GM21423 (cell line): ENCODE data around the gene ACBD5.
"Not testable (repeated sequence)": the region's sequence is repeated elsewhere in the genome, so short reads cannot be mapped to it uniquely, and the experiment has no call there.

Source experiments
- ATAC-seq: cut with Tn5 transposase; IDR thresholded peaks from one replicate; pipeline ENCODE4 v1.9.1; 2021; ENCODE audit warnings: mild to moderate bottlenecking, moderate library complexity; ENCODE audit not compliant: unreplicated experiment

Gene ACBD5

DNA sequence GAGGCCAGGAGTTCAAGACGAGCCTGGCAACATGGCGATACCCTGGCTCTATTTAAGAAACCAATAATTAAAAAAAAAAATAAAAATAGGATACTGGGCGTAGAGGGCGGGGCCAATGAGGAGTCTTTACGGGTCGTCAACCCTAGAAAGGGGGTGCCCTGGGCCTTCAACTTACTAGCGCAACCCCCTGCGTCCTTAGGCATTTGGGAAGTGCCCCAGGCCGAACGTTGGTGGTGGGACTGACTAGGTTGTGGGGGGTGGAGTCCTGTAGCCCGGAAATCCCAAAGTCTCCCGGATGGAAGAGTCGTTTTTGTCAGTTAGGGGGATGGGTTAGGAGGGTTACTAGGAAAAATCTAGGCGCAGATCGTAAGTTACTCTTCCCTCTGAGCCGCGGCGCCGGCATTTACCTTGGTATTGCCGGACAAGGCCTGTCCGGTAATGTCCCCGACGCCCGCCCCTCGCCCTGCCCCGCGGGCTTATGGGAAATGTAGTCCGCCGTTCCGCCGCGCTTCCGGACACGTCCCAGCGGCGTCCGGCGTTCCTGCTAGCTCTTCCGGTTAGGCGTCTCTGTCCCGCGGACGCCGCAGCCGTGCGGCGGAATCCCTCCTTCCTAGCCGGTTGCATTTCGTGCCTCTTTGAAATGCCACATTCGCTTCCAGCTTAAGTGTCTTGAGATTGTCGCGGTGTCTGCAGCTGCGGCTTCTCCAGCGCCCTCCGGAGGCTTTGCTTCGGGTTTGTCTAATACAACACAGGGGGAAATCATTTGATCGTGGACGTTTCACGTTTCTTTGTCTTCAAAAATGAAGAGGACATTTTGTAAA, 1.3 kb upstream of the ACBD5 start:
- ATAC-seq: peak; percentile 66

DNA sequence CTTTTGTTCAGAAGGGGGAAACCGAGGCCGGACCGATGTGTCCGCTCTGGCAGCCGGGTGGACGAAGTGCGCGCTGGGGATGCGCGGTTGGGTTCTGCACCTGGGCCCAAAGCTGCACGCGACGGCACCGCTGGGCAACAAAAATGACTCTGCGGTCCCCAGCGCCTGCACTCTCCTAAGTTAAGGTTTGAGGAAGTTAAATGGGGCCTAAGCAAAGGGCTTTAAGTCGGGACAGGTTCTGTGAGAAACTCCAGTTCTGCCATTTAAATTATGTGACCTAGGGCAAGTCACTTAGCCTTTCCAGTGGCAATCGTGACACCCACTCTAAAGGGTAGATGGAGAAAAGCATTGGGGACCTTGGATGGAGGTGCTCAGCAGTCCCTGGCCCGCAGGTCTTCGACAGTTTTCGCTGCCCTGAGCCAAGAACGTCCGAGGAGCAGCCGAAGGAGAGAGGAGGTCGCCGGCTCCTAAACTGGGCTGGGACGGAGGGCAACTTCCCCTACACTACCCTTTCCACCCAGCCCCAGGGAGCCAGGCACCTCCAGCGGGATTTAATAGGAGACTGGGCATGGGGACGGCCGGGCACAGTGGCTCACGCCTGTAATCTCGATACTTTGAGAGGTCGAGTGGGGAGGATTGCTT, 534 bp upstream of the ACBD5 start:
- ATAC-seq: peak; percentile 10

DNA sequence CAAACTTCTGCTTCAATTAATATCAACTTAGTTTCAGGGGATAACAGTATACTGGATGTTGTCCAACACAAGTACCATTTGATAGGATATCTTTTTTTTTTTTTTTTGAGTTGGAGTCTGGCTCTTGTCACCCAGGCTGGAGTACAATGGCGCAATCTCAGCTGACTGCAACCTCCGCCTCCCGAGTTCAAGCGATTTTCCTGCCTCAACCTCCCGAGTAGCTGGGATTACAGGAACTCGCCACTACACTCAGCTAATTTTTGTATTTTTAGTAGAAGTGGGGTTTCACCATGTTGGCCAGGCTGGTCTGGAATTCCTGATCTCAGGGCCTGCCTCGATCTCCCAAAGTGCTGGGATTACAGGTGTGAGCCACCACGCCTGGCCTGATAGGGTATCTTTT, 3.1 kb downstream of the ACBD5 start:
- not testable (repeated sequence) for ATAC-seq

DNA sequence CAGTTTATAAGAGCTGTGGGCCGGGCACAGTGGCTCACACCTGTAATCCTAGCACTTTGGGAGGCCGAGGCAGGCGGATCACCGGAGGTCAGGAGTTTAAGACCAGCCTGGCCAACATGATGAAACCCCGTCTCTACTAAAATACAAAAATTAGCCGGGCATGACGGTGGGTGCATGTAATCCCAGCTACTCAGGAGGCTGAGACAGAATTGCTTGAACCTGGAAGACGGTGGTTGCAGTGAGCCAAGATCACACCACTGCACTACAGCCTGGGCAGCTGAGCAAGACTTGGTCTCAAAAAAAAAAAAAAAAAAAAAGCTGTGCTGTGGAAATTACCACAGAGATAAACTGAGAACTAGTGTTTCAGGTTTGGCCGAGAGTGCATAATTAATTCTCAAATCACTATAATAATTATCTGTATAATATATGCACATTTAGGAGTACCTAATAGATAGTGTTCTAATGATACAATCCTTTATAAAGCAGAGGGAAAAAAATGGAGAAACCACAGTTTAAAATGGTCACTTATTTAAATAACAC, 3.9 kb downstream of the ACBD5 start:
- not testable (repeated sequence) for ATAC-seq

DNA sequence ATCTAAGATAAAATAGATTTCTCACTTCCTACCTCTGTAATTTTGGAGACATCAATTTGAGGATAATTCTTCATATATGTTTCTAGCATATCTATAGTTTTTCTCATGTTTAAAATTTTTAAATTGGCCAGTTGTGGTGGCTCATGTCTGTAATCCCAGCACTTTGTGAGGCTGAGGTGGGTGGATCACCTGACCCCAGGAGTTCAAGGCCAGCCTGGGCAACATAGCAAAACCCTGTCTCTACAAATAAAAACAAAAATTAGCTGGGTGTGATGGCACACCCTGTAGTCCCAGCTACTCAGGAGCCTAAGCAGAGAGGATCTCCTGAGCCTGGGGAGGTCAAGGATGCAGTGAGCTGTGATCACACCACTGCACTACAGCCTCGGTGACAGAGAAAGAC, 4.9 kb downstream of the ACBD5 start:
- ATAC-seq: no peak

DNA sequence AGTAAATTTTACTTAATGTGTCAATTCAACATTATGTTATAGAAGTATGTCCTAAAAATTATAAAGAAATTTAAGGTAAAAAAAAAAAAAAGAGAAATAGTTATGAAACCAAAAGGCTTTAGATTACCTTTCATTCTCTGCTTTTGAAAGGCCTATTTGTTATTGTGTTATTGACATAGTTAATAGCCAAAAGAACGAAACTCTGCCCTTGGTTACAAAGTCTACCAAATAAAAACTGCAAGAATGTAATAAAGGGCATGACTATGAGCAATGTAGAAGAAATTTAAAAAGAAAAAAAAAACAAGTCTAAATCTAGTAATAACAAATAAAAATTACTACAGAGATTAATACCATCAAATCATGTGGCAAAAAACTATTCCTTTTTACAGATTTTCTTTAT, 10.6 kb downstream of the ACBD5 start:
- ATAC-seq: no peak

DNA sequence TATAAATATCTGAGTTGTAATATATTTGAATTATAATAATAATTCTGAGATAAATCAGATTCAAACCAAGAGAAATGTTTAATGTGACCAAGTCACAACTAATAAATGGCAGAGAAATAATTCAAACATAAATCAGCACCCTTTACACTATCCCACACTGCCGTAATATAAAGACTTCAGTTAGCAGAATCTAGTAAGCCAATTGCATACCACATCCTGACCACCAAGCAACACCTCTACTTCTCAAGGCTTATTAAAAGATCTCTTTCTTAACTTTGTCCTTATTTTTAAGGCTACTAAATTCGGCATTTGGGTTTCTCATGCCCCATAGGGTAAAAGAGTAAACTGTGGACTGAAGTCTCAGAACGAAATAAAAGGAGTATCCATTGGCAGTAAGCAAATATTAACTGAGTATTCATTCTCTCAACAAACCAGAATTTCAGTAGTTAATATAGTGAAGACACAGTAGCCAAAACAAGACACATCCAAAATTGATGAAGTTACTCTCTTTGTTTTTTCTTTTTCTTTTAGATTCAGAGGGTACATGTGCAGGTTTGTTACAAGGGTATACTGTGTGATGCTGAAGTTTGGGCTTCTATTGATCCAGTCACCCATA, 14.8 kb downstream of the ACBD5 start:
- ATAC-seq: no peak

DNA sequence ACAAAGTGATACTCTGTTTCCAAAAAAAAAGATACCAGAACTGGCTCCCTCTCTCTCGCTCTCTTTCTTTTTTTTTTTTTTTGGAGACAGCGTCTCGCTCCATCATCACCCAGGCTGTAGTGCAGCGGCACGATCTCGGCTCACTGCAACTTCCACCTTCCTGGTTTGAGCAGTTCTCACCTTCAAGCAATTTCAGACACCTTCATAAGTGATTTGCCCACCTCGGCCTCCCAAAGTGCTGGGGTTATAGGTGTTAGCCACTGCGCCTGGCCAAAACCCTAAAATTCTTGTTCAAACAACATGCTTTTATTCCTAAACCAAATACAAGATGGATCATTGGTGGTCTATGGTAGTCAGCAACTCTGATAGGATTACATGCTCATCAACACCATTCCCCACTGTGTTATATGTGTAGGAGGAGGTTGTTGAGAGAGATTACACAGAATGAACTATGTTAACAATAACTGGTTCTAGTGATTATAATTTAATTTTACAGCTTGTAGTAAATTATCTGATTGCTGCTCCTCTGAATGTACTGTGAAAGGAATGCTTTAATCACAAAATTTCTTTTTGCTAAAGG, 15.5 kb downstream of the ACBD5 start:
- no peak for ATAC-seq

DNA sequence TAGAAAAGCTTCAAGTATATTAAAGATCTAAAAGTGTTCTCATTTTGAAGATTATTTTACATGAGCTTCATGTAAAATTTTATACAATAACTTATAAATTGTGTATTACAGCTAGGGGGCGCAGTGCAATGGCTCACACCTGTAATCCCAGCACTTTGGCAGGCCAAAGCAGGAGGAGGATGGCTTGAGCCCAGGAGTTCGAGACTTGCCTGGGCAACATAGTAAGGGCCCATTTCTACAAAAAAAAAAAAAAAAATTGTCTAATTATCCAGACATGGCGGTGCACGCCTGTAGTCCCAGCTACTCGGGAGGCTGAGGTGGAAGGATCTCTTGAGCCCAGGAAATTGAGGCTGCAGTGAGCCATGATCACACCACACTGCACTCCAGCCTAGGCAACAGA, 16.6 kb downstream of the ACBD5 start:
- ATAC-seq: no peak

DNA sequence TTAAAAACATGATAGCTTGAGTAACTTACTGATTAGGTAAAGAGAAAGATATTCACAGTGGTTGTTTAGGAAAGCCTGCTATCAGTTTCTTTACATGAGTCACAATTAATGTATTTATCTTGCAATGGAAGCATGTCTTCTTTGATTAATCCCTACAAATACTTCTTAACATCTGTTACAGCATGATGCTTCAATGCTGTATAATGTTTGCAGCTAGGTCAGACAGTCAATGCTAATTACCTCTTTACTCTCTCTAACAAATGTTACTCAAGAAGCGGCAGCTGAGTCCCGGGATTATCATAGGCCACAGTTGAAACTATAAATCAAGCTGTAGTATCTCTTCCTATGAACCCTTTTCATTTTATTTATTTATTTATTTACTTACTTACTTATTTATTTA, 33.2 kb downstream of the ACBD5 start:
- ATAC-seq: no peak

DNA sequence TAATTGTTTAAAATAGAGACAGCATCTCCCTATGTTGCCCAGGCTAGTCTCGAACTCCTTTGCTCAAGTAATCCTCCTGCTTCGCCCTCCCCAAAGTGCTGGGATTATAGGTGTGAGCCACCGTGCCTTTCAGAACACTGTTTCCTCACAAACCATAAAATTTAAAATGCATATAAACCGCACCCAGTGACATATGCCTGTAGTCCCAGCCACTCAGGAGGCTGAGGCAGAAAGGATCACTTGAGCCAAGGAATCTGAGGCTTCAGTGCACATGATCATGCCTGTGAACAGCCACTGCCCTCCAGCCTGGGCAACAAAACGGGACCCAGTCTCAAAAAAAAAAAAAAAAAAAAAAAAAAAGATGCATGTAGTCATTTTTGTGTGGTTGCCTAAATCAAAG, 36.8 kb downstream of the ACBD5 start:
- ATAC-seq: no peak

DNA sequence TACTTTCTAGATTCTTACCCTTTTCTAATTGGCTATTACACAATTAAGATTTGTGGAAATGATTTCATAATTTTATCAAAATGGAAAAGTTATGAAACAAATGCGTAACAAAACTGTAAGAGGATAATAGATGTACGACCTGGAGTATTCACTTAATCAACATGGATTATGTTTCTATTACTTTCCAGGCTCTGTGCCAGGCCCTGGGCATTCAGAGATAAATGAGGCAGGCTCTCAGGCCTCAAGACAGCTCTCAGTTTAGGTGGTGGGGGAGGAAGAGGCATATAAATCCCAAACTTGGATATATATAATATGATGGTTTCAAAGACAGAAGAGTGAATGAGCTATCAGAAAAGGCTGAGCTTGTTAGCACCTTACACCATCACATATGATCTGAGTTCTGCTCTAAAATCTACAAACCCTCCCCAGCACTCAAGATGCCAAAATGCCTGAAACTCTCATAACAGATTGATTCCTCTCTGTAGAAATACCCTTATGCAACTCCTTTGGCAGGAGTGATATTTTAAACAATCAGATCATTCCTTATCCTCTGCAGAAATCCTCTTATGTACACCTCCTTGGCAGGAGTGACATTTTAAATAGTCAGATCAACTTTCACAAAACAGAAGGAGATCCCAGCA, 42.5 kb downstream of the ACBD5 start:
- ATAC-seq: no peak

DNA sequence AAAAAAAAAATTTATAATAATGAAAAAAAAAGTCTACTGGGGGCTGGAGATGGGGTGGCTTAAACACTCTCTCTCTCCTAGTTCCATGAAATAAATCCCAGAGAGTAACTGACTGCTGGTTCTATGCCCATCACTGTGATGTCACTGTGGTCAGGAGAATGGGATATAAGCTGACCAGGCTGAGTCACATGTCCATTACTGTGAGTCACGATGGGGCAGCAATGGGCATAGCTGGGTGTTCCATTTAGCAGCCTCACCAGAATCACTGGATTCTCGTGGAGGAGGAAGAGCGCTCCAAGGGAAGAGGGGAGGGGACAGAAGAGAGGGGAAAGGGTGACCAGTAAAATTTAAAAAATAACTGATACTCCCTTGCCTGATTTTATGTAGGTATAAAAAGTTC, 48.3 kb downstream of the ACBD5 start:
- no peak for ATAC-seq

DNA sequence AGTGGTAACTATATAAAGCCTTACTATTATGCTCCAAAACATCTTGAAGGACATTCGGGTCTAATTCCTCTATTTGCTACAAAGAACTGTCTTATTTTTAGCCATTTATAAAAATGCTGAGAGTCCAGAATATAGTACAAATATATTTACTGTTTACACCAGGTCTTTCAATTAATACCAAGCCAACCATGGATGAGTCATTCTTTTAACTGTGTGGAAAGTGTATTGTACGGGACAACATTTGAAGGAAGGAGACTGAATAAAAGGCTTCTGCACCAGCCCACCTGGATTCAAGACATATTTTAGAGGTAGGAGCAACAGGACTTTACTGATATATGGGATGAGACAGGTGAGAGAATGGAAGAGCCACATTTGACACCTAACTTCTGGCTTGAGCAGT, 50.1 kb downstream of the ACBD5 start:
- no peak for ATAC-seq

DNA sequence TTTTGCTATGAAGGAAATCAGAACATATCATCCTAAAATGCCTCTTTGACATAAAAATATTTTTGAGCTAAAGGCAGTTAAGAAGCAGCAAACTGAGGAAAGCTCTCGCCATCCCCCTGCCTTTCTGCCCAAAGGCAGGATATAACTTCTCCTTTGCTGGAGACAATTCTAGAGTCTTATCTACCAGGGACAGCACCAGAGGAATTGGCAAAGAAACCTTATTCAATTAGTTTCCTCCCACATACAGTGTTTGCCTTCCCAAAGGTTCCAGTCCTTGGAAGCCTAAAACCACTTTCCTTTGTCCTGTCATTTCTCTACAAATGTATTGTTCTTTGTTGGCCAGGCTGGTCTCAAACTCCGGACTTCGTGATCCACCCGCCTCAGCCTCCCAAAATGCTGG, 51.7 kb downstream of the ACBD5 start:
- ATAC-seq: no peak

DNA sequence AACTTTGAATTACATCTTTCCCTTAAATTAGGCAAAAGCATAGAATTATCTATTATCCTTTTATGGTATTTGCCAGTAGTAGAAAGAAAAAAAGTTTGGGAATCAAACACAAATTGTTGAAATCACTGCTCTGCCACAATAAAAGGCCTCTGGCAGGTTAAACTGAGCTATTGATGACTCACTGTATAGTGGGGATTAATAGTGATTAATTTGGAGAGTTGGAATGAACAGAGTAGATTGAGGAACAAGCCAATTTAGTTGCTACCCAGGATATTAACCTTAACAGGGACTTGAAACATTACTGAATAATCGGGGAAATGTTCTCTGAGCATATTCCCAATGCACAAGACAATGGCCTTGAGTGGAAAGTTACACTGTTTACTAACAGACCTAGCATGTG, 52.3 kb downstream of the ACBD5 start:
- no peak for ATAC-seq

DNA sequence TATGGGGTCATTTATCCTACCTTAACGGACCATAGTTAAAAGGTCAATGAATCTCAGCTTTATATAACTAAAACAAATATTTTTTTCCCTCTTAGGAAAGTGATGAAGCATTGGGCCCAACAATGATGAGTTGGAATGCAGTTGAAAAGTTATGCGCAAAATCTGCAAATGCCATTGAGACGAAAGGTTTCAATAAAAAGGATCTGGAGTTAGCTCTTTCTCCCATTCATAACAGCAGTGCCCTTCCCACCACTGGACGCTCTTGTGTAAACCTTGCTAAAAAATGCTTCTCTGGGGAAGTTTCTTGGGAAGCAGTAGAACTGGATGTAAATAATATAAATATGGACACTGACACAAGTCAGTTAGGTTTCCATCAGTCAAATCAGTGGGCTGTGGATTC, 70.7 kb downstream of the ACBD5 start:
- no peak for ATAC-seq

DNA sequence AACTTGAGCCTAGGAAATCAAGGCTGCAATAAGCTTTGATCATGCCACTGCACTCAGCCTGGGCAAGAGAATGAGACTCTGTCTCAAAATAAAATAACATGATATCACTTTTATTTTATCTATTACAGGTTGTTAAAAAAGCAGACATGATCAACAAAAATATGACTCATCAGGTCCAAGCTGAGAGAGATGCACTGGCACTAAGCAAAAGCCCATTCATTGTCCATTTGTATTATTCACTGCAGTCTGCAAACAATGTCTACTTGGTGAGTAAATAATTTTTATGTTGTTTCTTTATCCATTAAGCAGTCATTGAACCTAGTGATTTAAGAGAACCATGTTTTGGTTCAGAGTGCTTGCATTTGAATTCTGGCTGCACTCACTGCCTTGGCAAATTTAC, 82.2 kb downstream of the ACBD5 start:
- no peak for ATAC-seq

DNA sequence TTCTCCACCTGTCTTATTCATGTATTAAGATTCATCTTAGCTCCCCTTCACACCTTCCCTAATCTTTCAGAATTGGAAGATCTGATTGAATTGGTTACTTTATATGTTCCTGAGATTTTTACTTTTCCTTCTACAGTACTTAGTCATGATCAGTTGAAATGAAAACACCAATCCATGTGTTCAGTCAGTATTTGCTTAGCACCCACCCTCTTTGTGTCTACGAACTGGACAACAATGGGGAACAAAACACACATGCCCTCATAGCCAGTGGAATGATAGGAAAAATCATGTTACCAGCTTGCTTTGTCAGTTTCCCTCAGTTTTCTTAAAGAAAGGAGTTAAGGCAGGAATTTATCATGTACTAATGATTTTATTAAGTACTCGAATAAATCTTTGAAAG, 83.4 kb downstream of the ACBD5 start:
- no peak for ATAC-seq

DNA sequence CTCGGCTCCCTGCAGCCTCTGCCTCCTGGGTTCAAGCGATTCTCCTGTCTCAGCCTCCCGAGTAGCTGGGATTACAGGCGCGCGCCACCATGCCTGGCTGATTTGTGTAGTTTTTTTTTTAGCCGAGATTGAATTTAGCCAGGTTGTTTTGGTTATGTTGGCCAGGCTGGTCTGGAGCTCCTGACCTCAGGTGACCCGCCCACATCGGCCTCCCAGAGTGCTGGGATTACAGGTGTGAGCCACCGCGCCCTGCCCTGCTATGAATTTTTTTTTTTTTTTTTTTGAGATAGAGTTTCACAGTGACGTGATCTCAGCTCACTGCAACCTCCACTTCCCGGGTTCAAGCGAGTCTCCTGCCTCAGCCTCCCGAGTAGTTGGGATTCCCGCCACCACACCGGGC, 84.0 kb downstream of the ACBD5 start:
- ATAC-seq: not testable (repeated sequence)
